ENCODE data around the gene HIVEP1. TPM values are rescaled to one million over a fixed set of nuclear protein-coding genes. Genes with fewer than 3 reads are reported as not detected.

HIVEP1 gene
- total RNA-seq, 1 experiment from 2014 or later: 11.1 TPM

Other genes starting within 250 kb of the HIVEP1 start
- gene ADTRP, start 233.5 kb upstream of the HIVEP1 start, total RNA-seq (2014; rRNA removed; shearing (Covaris generic)): not detected in 2 replicates